NCI-H446 (cell line): ENCODE data around the gene FAXC.
"Not testable (repeated sequence)": the region's sequence is repeated elsewhere in the genome, so short reads cannot be mapped to it uniquely, and the experiment has no call there.

Experiments used
- DNase-seq, 2 experiments: peaks; one replicate each; lab custom pipeline; 2025; lab: John Stamatoyannopoulos, UW

The FAXC gene

GRCh38 chr6:99285881-99286280 lies 63.6 kb downstream of the FAXC start:
- no peak for DNase-seq

- peak; percentile 2 to 31 for DNase-seq
These were observed 66.9 kb downstream of the FAXC start for GRCh38 chr6:99282479-99283062.

DNA sequence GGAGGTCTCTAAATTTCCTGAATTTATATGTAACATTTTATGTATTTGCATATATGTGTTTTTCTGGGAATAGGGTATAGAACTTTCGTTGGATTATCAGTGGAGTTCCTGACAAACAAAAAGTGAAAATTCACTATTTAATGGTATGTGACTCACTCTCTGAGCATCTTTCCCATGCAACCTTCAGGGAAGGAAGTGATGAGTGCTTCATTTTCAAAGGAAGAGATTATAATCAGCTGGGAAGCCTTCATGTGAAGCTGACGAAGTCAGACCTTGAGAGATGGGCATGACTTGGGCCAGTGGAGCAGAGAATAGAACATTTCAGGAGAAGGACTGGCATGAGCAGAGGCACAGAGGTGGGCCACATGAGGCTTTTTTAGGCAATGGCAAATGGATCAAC lies 72.7 kb downstream of the FAXC start:
- no peak for DNase-seq

GRCh38 chr6:99270826-99271225 lies 78.6 kb downstream of the FAXC start:
- no peak for DNase-seq

DNA sequence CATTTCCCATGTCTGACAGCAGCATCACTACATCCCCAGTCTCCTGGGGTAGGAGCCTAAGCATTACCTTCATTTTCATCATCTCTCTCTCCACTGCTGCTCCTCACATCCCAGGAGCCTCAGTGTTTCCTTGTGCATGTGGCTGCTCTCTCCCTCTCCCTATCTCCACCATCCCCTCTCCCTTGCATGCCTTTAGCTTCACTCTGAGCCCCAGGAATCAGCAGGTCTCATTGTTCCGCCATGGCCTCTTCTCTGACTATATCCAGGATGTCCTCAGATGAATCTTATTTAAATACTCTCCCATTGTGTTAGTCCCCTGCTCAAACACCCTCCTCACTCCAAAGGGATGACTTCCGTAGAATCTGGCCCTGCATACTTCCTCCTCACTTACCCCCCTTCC lies 79.4 kb downstream of the FAXC start:
- no peak for DNase-seq

GRCh38 chr6:99269207-99269606 lies 80.3 kb downstream of the FAXC start:
- no peak for DNase-seq

GRCh38 chr6:99266996-99267395 lies 82.5 kb downstream of the FAXC start:
- not testable (repeated sequence) for DNase-seq

DNA sequence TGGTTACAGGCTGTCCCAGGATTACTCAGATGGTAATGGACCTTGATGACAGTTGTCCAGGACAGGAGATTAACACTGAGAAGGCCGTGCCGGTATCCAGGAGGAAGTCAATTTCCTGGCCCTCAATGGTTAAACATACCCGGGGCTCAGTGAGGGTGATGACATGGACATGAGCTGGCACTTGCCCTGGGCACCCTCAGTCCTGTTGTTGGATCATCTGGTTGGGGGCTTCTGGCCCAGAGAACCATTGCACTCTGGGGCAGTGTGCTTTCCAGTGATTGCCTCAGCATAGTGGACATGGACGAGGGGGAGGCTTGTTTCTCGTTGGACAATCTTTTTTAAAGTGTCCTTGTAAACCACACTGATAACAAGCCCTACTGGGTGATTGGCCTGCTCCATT lies 84.0 kb downstream of the FAXC start:
- not testable (repeated sequence) for DNase-seq

DNA sequence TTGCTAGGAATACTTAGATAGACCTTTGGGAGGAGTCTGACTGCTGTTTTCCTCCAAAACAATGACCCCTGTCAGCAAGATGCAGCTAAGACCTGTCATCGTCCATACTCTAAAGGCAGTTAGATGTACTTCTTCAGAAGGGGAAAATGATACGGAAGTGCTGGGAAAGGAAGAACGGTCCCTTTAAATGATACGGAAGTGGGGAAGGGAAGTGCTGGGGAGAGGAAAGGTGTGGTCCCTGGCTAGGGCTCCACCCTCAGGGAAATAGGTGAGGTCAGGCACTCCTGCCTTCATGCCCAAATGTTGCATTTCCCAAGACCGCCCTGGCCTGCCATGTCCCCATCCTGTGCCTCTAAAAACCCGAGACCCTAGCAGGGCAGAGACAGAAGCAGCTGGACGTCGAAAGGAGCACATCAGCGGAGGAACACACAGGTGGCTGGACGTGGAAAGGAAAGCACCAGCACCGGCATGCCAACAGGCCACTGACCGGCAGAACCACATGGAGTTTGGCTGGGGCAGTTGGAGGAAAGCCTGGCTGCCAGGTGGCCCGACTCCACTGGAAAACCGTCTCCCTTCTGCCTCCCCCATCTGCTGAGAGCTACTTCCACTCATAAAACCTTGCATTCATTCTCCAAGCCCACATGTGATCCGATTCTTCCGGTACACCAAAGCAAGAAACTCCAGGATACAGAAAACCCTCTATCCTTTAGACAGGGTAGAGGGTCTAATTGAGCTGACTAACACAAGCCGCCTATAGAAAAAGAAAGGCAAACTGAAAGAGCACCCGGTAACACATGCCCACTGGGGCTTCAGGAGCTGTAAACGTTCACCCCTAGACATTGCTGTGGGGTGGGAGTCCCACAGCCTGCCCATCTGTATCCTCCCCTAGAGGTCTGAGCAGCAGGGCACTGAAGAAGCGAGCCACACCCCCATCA lies 94.6 kb downstream of the FAXC start:
- no peak for DNase-seq

DNA sequence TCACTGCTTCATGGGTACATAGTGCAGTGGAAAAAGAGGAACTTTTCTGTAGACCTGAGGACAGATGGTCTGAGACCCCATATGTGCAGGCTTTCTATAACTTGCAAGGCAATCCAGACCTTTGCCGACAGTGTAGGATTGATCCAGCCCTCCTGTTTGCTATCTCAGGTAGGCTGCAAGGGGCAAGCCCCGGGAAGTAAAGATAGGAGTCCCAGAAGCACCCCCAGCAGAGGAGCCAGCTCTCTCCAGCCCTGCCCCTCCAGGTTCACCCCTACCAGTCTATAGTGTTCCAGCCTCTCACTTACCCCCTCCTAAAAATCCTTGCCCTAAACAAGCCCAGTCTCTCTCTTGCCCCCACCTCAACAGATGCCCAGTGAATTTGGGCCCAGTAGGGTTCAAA lies 96.2 kb downstream of the FAXC start:
- DNase-seq, result no peak

DNA sequence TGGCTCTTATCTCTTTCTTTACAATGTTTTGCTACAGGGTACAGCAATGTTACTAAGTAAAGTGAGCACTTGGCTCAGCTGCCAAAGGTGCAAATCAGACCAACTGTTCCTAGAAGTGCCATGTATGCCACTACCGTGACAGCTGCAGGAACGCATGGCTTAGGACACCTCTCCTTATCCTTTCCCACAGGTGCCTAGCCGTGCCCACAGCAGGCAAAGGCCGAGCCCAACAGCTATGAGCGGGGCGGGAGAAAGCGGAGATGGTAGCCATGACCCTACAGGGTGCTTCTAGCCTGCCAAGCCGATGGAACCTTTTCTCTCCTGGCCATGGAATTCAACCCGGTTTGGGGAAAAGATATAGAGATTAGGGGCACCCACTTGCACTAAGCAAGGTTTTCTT lies 97.1 kb downstream of the FAXC start:
- no peak for DNase-seq

DNA sequence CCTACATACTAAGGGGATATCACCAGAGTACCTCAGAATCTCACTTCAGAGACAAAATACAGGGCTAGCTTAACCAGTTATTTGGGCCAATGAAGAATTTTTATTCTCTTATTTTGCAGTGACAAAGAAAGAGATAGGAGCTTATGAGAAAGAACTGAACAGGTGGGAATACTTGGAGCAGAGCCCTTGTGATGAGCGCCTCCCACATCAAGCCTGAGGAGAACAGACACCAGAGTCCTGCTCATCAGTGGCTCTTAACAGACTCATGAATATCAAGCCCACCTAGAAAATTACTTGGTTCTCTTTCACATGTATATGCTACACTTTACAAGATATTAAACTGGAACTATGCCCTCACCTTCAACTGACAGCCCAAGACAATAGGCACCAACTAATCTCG lies 99.0 kb downstream of the FAXC start:
- no peak for DNase-seq

GRCh38 chr6:99246602-99247001 lies 102.9 kb downstream of the FAXC start:
- DNase-seq, result no peak

DNA sequence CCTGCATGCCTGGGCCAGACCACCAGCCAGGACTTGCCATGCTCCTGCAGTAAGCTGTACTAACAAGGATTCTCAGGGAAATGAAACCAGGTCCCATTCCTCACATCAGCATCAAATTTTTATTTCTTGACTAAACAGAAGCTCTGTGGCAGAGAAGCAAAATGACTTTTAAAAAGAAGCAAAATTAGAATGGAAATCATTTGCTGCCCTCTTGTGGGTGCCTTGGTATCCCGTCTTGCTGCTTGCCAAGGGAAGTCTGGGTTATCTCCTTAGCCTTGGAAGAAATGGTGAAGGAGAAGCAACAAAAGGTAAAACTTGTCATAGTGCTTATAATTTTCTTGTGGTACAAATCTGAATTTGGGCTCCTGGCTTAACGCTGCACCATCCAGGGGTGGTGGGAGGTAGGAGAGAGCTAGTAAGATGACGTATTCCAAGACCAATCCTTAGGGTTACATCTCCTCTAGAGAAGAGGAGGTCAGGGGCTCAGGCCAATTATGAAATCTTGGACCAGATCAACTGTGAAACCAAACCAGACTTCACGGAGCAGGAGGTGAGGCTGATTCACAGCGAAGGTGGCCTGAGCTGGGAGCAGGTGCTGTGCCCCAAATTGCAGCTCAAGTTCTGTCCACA lies 107.5 kb downstream of the FAXC start:
- peak; percentile 25 to 48 for DNase-seq

GRCh38 chr6:99236010-99236409 lies 113.5 kb downstream of the FAXC start:
- no peak for DNase-seq

DNA sequence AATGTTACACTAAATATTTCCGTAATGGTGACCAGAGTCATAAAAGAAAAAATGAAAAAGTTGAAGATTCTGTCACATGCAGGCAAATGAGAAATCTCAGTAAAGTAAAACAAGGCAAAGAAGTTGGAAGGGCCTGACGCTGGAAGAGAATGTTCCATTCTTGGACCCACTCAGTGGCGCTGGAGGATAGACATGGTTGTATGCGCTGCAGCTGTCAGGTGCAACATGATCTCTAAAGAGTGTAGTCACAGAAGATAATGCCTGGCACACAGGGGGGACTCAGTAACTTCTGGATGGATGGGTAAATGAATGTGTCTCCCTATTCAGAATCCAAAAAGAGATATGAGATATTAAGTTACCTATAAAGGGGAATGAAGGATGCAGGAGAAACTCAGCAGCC lies 116.3 kb downstream of the FAXC start:
- no peak for DNase-seq

GRCh38 chr6:99232056-99232455 lies 117.4 kb downstream of the FAXC start:
- no peak for DNase-seq

- no peak for DNase-seq
These were observed 124.3 kb downstream of the FAXC start for GRCh38 chr6:99225172-99225571.
